Stimulated activated effector memory CD8-positive, alpha-beta T cell treated with anti-CD3 and anti-CD28 coated beads, Interleukin-12 subunit alpha, Interleukin-12 subunit beta, amount 100 ng/mL, for 72 hours (primary cell): ENCODE results near the gene ZNF516.
"Not testable (repeated sequence)": the region's sequence is repeated elsewhere in the genome, so short reads cannot be mapped to it uniquely, and the experiment has no call there.

Experiments
- ATAC-seq: fragments of 150-1000 bp; cut with Tn5 transposase; 2 replicates; pipeline ENCODE4 v1.10.0; 2021
- DNase-seq, 2 donors: peaks; one replicate each; pipeline ENCODE4 v3.0.0; 2021 to 2022; ENCODE audit warnings: low spot score in 2 of 2
- H3K27ac Mint-ChIP-seq: one replicate; pipeline ENCODE4 v1.8.0; 2022; ENCODE audit warnings: mild to moderate bottlenecking, mixed read lengths
- H3K36me3 Mint-ChIP-seq: one replicate; pipeline ENCODE4 v1.8.0; 2022; ENCODE audit warnings: mild to moderate bottlenecking, mixed read lengths
- H3K4me1 Mint-ChIP-seq: one replicate; pipeline ENCODE4 v1.8.0; 2022; ENCODE audit warnings: mixed read lengths
- H3K4me3 Mint-ChIP-seq: one replicate; pipeline ENCODE4 v1.8.0; 2022; ENCODE audit warnings: mild to moderate bottlenecking, mixed read lengths
- H3K9me3 Mint-ChIP-seq: one replicate; pipeline ENCODE4 v1.8.0; 2022; ENCODE audit warnings: mixed read lengths

ZNF516 gene

DNA sequence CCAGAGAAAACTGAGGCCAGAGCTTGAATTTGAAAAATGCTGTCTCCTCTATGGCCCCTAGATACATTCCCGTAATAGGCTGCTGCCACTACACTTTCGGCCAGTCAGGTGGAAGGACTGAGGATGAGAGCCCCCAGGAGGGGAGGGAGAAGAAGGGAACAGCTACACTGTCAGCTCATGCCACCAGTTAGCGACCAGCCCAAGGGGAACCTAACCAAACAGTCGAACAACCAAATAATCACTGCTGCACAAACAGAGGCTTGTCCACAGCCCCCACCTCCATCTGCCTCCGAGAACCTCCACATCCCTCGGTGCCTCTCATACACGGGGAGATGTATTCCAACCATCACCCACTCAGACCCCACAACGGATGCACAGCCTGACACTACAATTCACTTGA, 7.3 kb downstream of the ZNF516 start:
- DNase-seq (no peak), ATAC-seq (no peak)
- peaks cover 3% of the 10 kb centered on the region for H3K36me3 Mint-ChIP-seq
- H3K27ac Mint-ChIP-seq: no peak overlapping the region
- H3K4me1 Mint-ChIP-seq: peaks cover 16% of the 10 kb centered on the region
- no peaks in the 10 kb centered on the region for H3K9me3 Mint-ChIP-seq
- H3K4me3 Mint-ChIP-seq: no peak overlapping the region

DNA sequence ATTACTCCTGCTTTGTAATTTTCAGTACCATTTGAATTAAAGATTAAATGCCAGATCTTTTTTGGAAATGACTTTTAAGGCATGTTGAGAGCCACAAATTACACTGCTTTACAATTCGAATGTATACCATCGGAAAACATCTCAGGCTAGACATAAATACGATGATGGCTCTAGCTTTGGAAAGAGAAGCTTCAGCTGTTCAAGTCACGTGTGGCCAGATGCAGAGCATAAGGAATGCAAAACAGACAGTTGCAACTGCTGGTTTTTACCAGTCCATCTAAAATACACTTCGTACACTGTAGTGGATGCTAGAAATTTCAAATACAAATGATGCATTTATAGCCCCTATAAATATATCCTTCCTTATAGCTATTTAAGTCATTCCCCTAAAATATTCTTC, 8.0 kb downstream of the ZNF516 start:
- Mint-ChIP-seq H3K4me3 (no peak overlapping the region), H3K27ac (no peak overlapping the region), H3K36me3 (no peaks in the 10 kb centered on the region), H3K4me1 (peaks cover 10% of the 10 kb centered on the region), H3K9me3 (no peaks in the 10 kb centered on the region)
- no peak for ATAC-seq
- no peak for DNase-seq

DNA sequence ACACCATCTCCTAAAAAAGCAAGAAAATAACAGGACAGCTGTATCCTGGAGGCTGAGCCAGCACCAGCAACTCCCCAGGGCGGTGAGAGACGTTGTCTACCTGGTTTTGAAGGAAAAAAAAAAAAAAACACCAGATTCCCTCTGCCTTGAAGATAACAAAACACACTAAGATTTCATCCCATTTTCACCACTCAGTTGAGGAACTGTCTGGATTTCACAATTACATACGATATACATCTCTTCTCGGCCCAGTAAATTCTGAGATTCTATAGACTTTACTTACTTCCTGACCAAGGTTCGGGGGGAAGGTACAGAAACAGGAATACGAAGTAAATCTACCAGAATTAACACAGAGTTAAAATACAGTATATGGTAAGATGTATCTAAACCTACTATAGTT, 8.5 kb downstream of the ZNF516 start:
- ATAC-seq (no peak), DNase-seq (no peak)
- Mint-ChIP-seq H3K9me3 (no peaks in the 10 kb centered on the region), H3K27ac (no peak overlapping the region), H3K4me3 (no peak overlapping the region), H3K4me1 (peaks cover 7% of the 10 kb centered on the region), H3K36me3 (no peaks in the 10 kb centered on the region)

DNA sequence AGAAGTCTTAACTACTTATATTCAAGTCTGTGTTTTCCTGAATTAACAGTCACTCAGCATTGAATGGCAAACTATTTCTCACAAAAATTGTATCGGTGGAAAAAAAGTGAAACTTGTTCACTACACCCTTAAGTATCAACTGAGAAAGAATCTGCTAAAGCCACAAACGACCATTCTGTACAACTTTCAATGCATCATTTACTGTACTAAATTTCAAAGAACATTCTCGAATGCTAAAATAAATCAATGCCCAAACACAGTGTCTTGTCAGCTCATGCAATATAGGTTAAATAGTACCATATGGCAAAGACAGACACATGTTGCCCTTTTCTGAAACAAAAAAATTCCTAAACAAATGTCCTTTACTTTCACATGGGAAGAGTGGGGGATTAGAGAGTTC, 9.0 kb downstream of the ZNF516 start:
- no peak overlapping the region for H3K4me3 Mint-ChIP-seq

DNA sequence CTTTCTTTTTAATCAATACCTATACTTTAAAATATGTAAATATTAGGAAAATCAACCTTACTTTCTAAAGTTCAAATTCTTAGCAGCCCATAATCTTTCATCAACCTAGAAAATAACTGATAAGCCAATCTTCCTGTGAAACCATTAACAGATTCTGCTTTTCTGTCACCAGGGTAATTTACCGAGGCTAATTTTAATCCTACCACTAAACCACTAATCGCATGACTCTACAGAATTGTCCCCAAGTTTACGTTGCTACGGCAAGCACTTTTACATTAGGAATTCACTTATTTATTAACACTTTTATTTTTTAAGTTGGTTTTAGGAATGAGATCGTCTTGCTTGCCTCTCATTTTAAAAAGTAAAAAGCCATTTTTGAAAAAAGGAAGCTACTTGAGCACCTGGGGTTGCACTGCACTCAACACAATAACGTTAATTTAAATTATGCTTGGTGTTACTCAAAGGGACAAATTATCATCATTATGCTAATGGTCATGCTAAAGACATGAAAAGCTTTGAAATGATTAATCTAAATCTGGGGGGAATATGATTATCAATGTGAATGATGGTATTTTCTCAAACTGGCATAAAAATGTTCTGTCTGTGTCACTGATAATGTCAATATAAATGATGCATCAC, 10.2 kb downstream of the ZNF516 start:
- H3K9me3 Mint-ChIP-seq: no peaks in the 10 kb centered on the region
- H3K4me3 Mint-ChIP-seq: no peak overlapping the region
- no peak overlapping the region for H3K27ac Mint-ChIP-seq
- DNase-seq: no peak
- H3K36me3 Mint-ChIP-seq: no peaks in the 10 kb centered on the region
- no peaks in the 10 kb centered on the region for H3K4me1 Mint-ChIP-seq
- ATAC-seq: no peak

More for the DNA sequence above, 9.0 kb downstream of the ZNF516 start:
- Mint-ChIP-seq H3K9me3 (no peaks in the 10 kb centered on the region), H3K4me1 (peaks cover 6% of the 10 kb centered on the region), H3K36me3 (no peaks in the 10 kb centered on the region), H3K27ac (no peak overlapping the region)
- ATAC-seq (no peak), DNase-seq (no peak)

DNA sequence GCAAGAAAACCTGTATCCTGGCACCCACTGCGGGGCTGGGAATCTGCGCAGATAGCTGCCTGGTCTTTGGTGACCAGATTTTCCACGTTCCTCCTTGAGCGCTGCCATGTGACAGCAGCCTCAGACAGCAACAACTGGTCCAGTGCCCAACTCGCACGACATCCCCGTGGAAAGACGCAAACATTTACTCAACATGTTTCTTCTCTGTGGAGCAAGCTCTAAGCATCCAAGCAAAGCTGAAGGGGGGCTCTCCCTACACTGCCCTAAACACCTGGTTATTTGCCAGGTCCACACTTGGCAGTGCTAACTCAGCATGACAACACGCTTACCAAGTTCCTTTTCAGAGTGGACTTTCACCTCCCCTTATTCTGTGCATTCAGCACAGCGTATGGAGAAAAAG, 11.3 kb downstream of the ZNF516 start:
- no peak overlapping the region for H3K27ac Mint-ChIP-seq
- no peaks in the 10 kb centered on the region for H3K4me1 Mint-ChIP-seq
- DNase-seq: no peak
- H3K4me3 Mint-ChIP-seq: no peak overlapping the region
- no peaks in the 10 kb centered on the region for H3K36me3 Mint-ChIP-seq
- H3K9me3 Mint-ChIP-seq: no peaks in the 10 kb centered on the region
- no peak for ATAC-seq

DNA sequence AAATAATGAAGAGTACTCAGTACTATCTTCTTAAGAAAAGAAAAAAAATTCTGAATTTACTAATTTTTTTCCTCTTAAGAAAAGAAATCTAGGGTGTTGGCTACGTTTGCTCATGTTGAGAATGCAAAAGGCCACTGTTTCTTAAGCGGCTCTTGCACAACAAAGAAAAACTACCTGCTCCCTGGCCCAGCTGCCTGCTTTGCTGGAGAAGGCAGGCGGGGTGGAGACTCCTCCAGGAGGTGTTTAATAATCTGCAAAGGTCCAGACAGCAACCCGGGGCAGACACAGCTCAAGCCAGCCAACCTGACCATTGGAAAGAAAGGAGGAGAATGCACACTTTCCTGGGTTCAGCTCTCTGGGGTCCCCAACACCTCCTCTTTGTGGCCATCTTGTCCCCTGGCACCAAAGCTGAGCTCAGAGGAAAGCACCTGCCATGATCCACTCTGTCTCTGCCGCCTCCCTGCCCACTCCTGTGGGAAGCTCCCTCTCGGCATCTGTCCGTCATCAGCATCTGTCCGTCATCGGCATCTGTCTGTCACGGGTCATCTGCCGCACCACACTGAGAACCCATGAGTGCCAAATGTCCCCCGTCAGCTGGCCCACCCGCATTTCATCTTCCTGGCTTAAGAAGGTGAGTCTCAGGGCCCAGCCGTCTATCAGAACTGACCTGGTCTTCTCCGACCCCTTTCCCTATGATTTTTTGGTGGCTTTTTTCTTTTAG, 11.9 kb downstream of the ZNF516 start:
- no peaks in the 10 kb centered on the region for H3K9me3 Mint-ChIP-seq
- no peak for ATAC-seq
- H3K4me1 Mint-ChIP-seq: no peaks in the 10 kb centered on the region
- DNase-seq: no peak
- H3K4me3 Mint-ChIP-seq: no peak overlapping the region
- H3K27ac Mint-ChIP-seq: no peak overlapping the region
- no peaks in the 10 kb centered on the region for H3K36me3 Mint-ChIP-seq

DNA sequence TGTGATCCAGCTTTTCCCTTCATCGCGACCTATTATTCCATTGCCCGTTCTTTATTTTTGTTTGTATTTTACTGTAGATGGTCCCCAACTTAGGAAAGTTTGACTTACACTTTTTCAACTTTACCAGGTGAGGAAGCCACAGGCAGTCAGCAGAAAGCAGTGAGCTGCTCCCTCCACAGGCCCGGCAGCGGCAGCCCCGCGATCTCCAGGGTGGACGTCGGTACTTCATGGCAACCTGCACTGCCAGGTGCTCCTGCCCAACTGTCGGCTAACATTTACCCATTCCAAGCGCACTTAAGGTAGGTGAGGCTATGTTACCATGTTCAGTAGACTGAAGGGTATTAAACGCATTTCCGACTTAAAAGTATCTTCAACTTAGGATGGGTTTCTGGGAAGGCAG, 12.8 kb downstream of the ZNF516 start:
- DNase-seq: no peak
- ATAC-seq: no peak

DNA sequence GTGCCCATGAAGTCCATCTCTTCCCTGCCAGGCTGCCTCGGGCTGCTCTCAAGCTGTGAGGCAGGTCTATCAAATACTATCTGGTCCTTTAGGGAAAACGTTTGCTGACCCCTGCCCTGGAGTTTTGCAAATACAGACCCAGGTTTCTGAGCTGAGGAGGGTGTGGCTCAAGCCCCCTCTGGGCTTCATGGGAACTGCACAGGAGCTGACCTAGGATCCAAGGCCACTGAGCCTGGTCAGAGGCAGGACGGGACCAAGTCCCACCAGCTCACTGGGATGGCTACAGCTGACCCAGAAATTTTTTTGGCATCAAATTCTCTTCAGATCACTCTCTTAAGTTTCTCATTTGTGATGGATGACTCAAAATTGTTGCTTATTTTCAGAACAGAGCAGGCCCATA, 14.1 kb downstream of the ZNF516 start:
- Mint-ChIP-seq H3K4me3 (no peak overlapping the region), H3K4me1 (peaks cover 7% of the 10 kb centered on the region), H3K9me3 (no peaks in the 10 kb centered on the region), H3K27ac (no peak overlapping the region), H3K36me3 (no peaks in the 10 kb centered on the region)
- no peak for DNase-seq
- no peak for ATAC-seq

More for the DNA sequence above, 12.8 kb downstream of the ZNF516 start:
- Mint-ChIP-seq H3K27ac (no peak overlapping the region), H3K4me3 (no peak overlapping the region), H3K4me1 (peaks cover 6% of the 10 kb centered on the region), H3K36me3 (no peaks in the 10 kb centered on the region), H3K9me3 (no peaks in the 10 kb centered on the region)

DNA sequence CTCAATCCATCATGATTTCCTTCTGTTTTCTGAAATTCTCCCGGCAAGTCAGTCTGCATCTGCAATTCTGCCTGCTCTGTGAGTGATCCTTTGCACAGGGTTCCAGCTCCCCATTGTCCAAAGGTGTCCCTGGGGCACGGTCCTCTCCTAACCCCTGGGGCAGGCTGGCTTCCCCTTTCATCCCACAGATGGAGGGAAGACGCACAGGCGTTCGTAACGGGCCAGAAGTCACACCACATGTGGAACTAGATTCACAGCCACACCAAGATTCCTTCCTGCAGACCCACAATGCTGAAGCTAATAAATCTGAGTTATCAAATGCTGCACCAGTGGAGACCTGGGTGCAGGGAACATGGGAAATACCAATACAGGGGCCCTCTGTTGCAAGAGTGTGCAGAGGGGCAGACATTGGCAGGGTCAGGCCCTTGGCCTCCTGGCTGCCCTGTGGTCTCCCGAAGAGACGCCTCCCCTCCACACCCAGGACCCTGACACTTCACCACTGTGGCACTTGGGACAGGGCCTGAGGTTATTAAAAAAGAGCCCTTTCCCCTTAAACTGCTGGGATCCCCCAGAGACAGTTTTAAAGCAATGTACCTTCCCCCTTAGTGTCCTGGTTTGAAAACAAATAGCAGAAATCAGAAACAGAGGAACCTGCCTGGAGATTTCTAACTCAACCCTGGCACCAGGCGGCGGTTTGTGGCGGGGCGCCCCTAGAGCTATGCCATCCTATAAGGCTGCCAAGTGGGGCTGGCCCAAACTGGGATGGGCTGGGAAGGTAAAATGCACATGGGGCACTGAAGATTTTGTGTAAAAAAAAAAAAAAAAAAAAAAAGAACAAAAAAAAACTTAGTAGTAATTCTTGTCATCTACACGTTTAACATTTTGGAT, 15.4 kb downstream of the ZNF516 start:
- H3K4me3 Mint-ChIP-seq: no peak overlapping the region
- no peak overlapping the region for H3K27ac Mint-ChIP-seq
- H3K36me3 Mint-ChIP-seq: no peaks in the 10 kb centered on the region
- ATAC-seq (no peak), DNase-seq (no peak)
- H3K4me1 Mint-ChIP-seq: peaks cover 7% of the 10 kb centered on the region
- no peaks in the 10 kb centered on the region for H3K9me3 Mint-ChIP-seq

DNA sequence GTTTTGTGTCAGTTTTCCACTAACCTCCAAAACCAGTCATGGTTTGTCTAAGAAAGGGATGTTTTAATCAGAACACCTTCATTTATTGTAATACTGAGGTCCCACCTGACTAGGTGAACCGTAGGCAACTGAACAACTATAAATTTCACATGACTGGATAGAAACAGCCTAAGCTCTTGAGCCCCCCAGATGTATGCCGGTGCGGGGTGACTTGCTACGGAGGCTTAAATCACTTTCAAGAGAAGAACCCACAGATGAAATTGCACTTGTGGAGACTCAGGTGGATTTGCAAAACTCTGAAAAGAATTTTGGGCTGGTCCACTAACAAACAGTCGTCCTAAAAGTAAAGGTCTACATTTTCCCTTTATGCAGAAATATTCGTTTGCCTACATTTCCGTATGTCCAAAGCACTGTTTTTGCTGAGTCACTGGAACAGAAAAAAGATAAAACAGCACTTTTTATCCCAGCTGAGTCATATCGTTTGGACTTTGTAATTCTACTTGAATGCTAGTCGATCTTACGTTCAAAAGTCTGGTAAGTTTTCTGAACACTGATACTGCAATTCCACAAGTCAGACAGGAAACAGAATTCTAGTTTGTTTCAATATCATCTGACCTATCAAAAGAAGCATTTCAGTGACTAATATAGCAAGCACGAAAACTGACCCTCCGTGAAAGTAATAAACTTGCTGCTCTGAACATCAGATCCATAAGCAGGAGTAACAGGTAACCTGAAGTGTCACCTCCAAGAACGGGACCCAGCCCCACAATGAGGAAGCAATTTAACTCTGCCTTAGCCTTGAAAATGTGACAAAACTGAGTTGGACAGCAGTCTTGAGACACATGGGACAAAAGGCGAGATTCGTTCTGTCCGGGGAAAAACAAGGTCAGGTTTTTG, 18.1 kb downstream of the ZNF516 start:
- no peaks in the 10 kb centered on the region for H3K9me3 Mint-ChIP-seq
- no peak overlapping the region for H3K27ac Mint-ChIP-seq
- H3K4me1 Mint-ChIP-seq: peaks cover 11% of the 10 kb centered on the region
- H3K36me3 Mint-ChIP-seq: no peaks in the 10 kb centered on the region
- peak overlapping the region; percentile 4 for H3K4me3 Mint-ChIP-seq
- DNase-seq (no peak), ATAC-seq (no peak)

DNA sequence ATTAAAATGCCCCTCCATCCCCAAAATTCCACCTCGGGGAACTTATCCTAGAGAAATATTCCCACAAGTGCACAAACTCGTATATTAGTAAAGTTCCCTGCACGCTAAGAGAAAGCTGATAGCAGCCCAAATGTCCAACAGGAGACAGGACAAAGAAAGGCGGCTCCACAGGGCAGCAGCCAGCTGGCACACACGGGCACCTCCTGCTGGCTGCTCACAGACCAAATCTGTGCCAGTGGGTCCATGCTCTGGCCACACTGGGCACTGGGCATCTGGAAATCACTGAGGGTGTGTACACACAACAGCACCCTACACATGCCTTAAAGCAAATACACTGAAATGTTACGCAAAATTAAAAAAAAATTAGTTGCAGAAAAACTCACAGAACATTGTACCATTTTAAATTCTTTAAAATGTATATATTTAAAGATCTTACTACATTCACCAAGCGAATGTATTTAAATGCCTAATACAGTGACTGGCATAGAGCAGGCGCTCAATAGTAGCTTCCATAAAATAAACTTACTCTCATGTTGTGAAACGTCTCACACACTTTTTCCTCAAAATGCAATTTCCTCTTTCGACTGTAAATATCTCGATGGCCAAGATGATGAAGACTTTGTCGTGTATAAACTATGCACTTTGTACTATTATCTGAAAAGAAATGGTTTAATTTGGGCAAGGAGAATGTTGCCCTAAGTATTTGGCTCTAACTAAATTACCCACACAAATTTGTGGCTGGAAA, 19.4 kb downstream of the ZNF516 start:
- Mint-ChIP-seq H3K27ac (no peak overlapping the region), H3K9me3 (no peaks in the 10 kb centered on the region), H3K4me1 (peaks cover 12% of the 10 kb centered on the region), H3K36me3 (no peaks in the 10 kb centered on the region), H3K4me3 (no peak overlapping the region)
- ATAC-seq: no peak
- DNase-seq: no peak

DNA sequence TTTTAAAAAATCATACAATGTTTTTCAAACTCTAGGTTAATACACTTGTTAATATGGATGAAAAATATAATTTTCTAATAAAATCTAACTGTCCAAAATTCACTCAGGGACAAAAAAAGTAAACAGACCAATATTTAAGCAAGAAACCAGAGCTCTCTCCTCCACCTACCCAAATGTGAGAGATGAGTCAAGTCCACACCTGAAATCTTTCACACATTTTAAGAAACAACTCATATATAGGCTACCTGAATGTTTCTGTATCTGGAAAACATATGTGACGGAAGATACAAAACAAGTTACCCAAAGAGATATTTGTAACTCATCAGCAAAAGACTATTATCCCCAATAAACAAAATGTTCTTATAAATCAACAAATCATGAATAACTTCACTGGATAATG, 20.2 kb downstream of the ZNF516 start:
- Mint-ChIP-seq H3K9me3 (no peaks in the 10 kb centered on the region), H3K27ac (no peak overlapping the region), H3K4me1 (peaks cover 12% of the 10 kb centered on the region), H3K4me3 (no peak overlapping the region), H3K36me3 (no peaks in the 10 kb centered on the region)
- ATAC-seq (peak; percentile 51), DNase-seq (no peak)

DNA sequence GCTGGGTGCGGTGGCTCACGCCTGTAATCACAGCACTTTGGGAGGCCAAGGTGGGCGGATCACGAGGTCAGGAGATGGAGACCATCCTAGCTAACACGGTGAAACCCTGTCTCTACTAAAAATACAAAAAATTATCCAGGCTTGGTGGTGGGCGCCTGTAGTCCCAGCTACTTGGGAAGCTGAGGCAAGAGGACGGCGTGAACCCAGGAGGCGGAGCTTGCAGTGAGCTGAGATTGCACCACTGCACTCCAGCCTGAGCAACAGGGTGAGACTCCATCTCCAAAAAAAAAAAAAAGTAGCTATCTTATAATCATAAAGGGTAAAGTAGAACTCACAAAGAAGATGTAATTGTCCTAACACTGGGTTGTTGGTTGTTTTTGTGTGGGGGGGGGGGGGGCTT, 21.5 kb downstream of the ZNF516 start:
- not testable (repeated sequence) for H3K36me3 Mint-ChIP-seq, DNase-seq, H3K27ac Mint-ChIP-seq, H3K9me3 Mint-ChIP-seq, H3K4me3 Mint-ChIP-seq, ATAC-seq
- peaks cover 12% of the 10 kb centered on the region for H3K4me1 Mint-ChIP-seq
